OCI-LY7 (cell line): ENCODE data around the gene PAAF1. TPM values are rescaled to one million over a fixed set of nuclear protein-coding genes. Genes with fewer than 3 reads are reported as not detected.

Source experiments
- BruUV-seq: library from RNA; stranded (reverse); fragments of 400-500 nt; replicated peaks from 2 replicates; lab custom pipeline; 2021; lab: Mats Ljungman, UMichigan
- CTCF ChIA-PET: fragments of 300-600 bp; sonication (Branson Sonifier 250); formaldehyde crosslinking; loops from one replicate; lab custom pipeline; 2022; ENCODE audit warnings: antibody characterized with exemption; ENCODE audit not compliant: unreplicated experiment; lab: Charles Lee
- POLR2A ChIA-PET: fragments of 300-600 bp; sonication (Branson Sonifier 250); formaldehyde crosslinking; loops from one replicate; lab custom pipeline; 2022; ENCODE audit warnings: antibody characterized with exemption; lab: Charles Lee
- DNase-seq: peaks from one replicate; pipeline ENCODE4 v3.0.0-alpha.2; 2015; ENCODE audit warnings: low spot score
- H2AFZ ChIP-seq: fragments of 200-600 bp; sonication (generic), shearing (Covaris generic); 2 replicates; pipeline ENCODE4 v1.6.1; 2014; ENCODE audit warnings: mild to moderate bottlenecking, antibody characterized with exemption, low read length, moderate library complexity
- H3K27ac ChIP-seq: fragments of 200-600 bp; sonication (generic); 2 replicates; pipeline ENCODE4 v1.5.1; 2014; ENCODE audit warnings: mixed run types, low read depth, mild to moderate bottlenecking, moderate library complexity, low read length, inconsistent platforms; ENCODE audit not compliant: poor library complexity, severe bottlenecking
- H3K36me3 ChIP-seq: fragments of 200-600 bp; sonication (generic); 2 replicates; pipeline ENCODE4 v1.6.1; 2014; ENCODE audit warnings: mild to moderate bottlenecking, antibody characterized with exemption, low read length, moderate library complexity, mixed read lengths; ENCODE audit not compliant: insufficient read depth
- H3K4me1 ChIP-seq: fragments of 200-600 bp; sonication (generic); 2 replicates; pipeline ENCODE4 v1.5.1; 2014; ENCODE audit warnings: mild to moderate bottlenecking, low read length; ENCODE audit not compliant: insufficient read depth, poor library complexity, severe bottlenecking
- H3K4me2 ChIP-seq: fragments of 200-600 bp; sonication (generic); 2 replicates; pipeline ENCODE4 v1.6.1; 2014; ENCODE audit warnings: mild to moderate bottlenecking, low read length
- H3K4me3 ChIP-seq: fragments of 200-600 bp; sonication (generic); 2 replicates; pipeline ENCODE4 v1.5.1; 2014; ENCODE audit warnings: mild to moderate bottlenecking, low read depth, low read length; ENCODE audit not compliant: poor library complexity, severe bottlenecking
- H3K79me2 ChIP-seq: fragments of 200-600 bp; sonication (generic); 2 replicates; pipeline ENCODE4 v1.6.1; 2016; ENCODE audit warnings: low read depth, mild to moderate bottlenecking, low read length, moderate library complexity, mixed read lengths; ENCODE audit not compliant: insufficient read depth
- H3K9me2 ChIP-seq: fragments of 200-600 bp; sonication (generic); 2 replicates; pipeline ENCODE4 v1.6.1; 2016; ENCODE audit warnings: mild to moderate bottlenecking, low read length, mixed read lengths; ENCODE audit not compliant: insufficient read depth
- H3K9me3 ChIP-seq: fragments of 200-600 bp; sonication (generic); 2 replicates; pipeline ENCODE4 v1.6.1; 2014; ENCODE audit warnings: mild to moderate bottlenecking, mixed run types, low read length, mixed read lengths
- H4K20me1 ChIP-seq: fragments of 200-600 bp; sonication (generic); 2 replicates; pipeline ENCODE4 v1.6.1; 2014; ENCODE audit warnings: mild to moderate bottlenecking, antibody characterized with exemption, low read length, moderate library complexity, mixed read lengths; ENCODE audit not compliant: insufficient read depth
- EZH2phosphoT487 ChIP-seq: fragments of 200-600 bp; sonication (generic); IDR thresholded peaks from 2 replicates; pipeline ENCODE4 v1.6.1; 2018; ENCODE audit warnings: low read depth, borderline replicate concordance, mild to moderate bottlenecking, mixed run types, antibody characterized with exemption, low read length, moderate library complexity, mixed read lengths
- intact Hi-C: fragments of 100-400 bp; cut with micrococcal nuclease; formaldehyde crosslinking; loops from one replicate; pipeline ENCODE4 v1.10.0; 2022; ENCODE audit not compliant: unreplicated experiment
- total RNA-seq, 2 experiments: library from RNA; depleted of rRNA in 1 of 2; stranded (reverse); fragments of >200 nt in 1 of 2; shearing (Covaris generic) in 1 of 2; gene quantifications; 2 replicates each; pipeline ENCODE4 v1.2.3, GENCODE V29; 2014 to 2022
- TF ChIP-seq, protein P1 (sequence below): fragments of 200-600 bp; sonication (generic); conservative IDR thresholded peaks from 2 replicates; pipeline ENCODE4 v1.5.1; 2014; ENCODE audit warnings: mild to moderate bottlenecking, antibody characterized with exemption, low read length, moderate library complexity, mixed read lengths

PAAF1 gene
- total RNA-seq, 2 experiments from 2014 or later, result 11.2 to 35.0 TPM

DNA sequence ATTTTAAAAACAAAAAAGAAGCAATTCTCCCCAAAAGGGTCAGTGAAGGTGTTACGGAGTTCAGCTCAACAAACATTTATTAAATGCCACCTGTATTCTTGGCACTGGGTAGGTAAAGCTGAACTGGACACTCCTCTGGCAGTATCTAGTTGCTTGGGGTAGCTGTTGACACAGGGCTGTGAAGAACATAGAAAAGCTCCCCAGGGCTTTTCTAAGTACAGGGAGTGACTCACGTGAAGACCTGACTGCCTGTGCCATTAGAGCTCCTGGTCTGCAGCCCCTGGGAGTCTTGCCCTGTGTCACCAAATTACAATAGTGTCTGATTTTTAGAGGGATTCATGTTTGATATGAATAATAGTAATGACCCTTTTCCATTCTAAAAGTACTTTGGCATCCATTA, 43.7 kb upstream of the PAAF1 start:
- BruUV-seq, result no TSS peak
- CTCF ChIA-PET, result no interaction called here
- H3K79me2 ChIP-seq, result no peaks in the 10 kb centered on the region
- no peak overlapping the region for H3K27ac ChIP-seq
- H3K9me2 ChIP-seq, result no peaks in the 10 kb centered on the region
- intact Hi-C loops, result no loop called here
- no peak overlapping the region for H3K4me3 ChIP-seq
- H4K20me1 ChIP-seq, result no peaks in the 10 kb centered on the region
- H3K4me1 ChIP-seq, result no peaks in the 10 kb centered on the region
- POLR2A ChIA-PET, result no interaction called here
- no peak for TF ChIP-seq EZH2phosphoT487
- no peaks in the 10 kb centered on the region for H3K9me3 ChIP-seq
- H3K36me3 ChIP-seq, result peaks cover 61% of the 10 kb centered on the region
- DNase-seq, result no peak
- no peak overlapping the region for H3K4me2 ChIP-seq
- H2AFZ ChIP-seq, result no peak overlapping the region

DNA sequence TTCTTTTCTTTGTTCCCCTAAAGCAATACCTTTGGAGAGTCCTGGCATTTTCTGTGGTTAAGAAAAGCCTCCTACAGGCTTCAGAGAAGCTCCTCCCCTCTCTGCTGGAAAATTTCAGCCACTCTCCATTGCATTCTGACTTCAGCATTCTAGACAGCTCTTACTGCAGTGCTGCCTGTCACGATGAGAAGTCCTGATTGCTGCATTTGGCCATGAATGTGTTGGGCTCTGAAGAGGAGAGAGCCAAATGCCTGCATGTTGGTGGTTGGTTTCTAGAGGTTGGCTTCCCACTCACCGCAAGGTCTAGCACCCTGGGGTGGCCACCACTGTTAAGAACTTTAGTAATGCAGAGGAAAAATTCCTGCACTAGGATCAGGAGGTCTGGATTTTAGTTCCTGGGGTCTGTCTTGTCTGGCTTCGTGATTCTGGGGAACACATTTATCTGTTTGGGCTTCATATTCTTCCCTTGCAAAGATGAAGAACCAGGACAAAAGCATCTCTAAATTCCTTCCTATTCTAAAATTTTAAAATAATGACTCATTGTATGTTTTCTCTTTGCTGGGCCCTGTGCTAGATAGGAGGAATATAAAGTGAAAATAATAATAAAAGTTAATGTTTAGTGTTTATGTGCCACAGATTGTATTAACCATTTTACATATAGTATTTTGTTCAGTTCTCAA, 38.2 kb upstream of the PAAF1 start:
- no peak overlapping the region for H2AFZ ChIP-seq
- H3K4me2 ChIP-seq, result no peak overlapping the region
- H4K20me1 ChIP-seq, result no peaks in the 10 kb centered on the region
- CTCF ChIA-PET, result interaction anchor here (0.6 kb wide), 1 partner anchor 13 kb away, joined by 3 read pairs; no protein-coding TSS in a partner anchor
- POLR2A ChIA-PET, result no interaction called here
- peaks cover 37% of the 10 kb centered on the region for H3K36me3 ChIP-seq
- no TSS peak for BruUV-seq
- intact Hi-C loops, result no loop called here
- no peak overlapping the region for H3K4me3 ChIP-seq
- H3K79me2 ChIP-seq, result no peaks in the 10 kb centered on the region
- H3K4me1 ChIP-seq, result no peaks in the 10 kb centered on the region
- no peaks in the 10 kb centered on the region for H3K9me2 ChIP-seq
- no peak overlapping the region for H3K27ac ChIP-seq
- TF ChIP-seq EZH2phosphoT487, result no peak
- TF ChIP-seq, protein P1, sequence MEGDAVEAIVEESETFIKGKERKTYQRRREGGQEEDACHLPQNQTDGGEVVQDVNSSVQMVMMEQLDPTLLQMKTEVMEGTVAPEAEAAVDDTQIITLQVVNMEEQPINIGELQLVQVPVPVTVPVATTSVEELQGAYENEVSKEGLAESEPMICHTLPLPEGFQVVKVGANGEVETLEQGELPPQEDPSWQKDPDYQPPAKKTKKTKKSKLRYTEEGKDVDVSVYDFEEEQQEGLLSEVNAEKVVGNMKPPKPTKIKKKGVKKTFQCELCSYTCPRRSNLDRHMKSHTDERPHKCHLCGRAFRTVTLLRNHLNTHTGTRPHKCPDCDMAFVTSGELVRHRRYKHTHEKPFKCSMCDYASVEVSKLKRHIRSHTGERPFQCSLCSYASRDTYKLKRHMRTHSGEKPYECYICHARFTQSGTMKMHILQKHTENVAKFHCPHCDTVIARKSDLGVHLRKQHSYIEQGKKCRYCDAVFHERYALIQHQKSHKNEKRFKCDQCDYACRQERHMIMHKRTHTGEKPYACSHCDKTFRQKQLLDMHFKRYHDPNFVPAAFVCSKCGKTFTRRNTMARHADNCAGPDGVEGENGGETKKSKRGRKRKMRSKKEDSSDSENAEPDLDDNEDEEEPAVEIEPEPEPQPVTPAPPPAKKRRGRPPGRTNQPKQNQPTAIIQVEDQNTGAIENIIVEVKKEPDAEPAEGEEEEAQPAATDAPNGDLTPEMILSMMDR, result no peak
- 0 out of 2 replicates have a peak, but pooled peaks cover 6% of the 10 kb centered on the region for H3K9me3 ChIP-seq
- no peak for DNase-seq

DNA sequence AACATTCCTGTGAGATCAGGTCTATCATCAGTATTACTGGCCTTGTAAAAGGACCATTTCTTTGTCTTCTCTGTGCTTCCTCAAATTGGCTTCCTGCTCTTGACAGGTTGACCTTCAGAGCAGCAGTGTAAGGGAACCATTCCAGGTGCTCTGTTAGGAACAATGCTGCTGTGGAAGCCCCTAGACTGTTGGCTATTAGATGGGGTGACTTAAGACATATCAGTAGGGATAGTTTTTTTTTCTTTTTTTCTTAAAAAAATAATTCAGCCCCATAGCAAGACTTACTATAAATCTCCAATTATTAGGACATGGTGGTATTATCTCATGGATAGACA, 37.7 kb upstream of the PAAF1 start:
- H3K79me2 ChIP-seq, result no peaks in the 10 kb centered on the region
- H3K4me1 ChIP-seq, result no peaks in the 10 kb centered on the region
- ChIA-PET CTCF (no interaction called here), POLR2A (no interaction called here)
- no peaks in the 10 kb centered on the region for H4K20me1 ChIP-seq
- no peak for TF ChIP-seq EZH2phosphoT487
- TF ChIP-seq, protein P1, result no peak
- H3K27ac ChIP-seq, result no peak overlapping the region
- H3K9me3 ChIP-seq, result 0 out of 2 replicates have a peak, but pooled peaks cover 6% of the 10 kb centered on the region
- TSS peak; percentile 20 for BruUV-seq
- no peak overlapping the region for H3K4me3 ChIP-seq
- no peak overlapping the region for H2AFZ ChIP-seq
- DNase-seq, result peak; percentile 5
- no peak overlapping the region for H3K4me2 ChIP-seq
- peaks cover 37% of the 10 kb centered on the region for H3K36me3 ChIP-seq
- intact Hi-C loops, result no loop called here
- H3K9me2 ChIP-seq, result no peaks in the 10 kb centered on the region
